HG03571 (cell line): Measurements from ENCODE around the gene ACTL7A.

Source experiments
- ATAC-seq: cut with Tn5 transposase; IDR thresholded peaks from one replicate; pipeline ENCODE4 v1.9.1; 2021; ENCODE audit not compliant: unreplicated experiment

ACTL7A gene

GRCh38 chr9:108910914-108911313 lies 48.8 kb downstream of the ACTL7A start:
- ATAC-seq: no peak

- no peak for ATAC-seq
Measured at GRCh38 chr9:108911820-108912219, 49.8 kb downstream of the ACTL7A start.
